Stimulated activated CD4-positive, alpha-beta T cell treated with anti-CD3 and anti-CD28 coated beads, TNF-alpha, amount 100 ng/mL, for 24 hours (primary cell): ENCODE data around the gene CEP290.
A peak's percentile ranks its signal among the peaks of the same experiment; 100 is the strongest.
"Not testable (repeated sequence)": the region's sequence is repeated elsewhere in the genome, so short reads cannot be mapped to it uniquely, and the experiment has no call there.

Source experiments
- DNase-seq, 3 experiments: peaks; one replicate each; pipeline ENCODE4 v3.0.0-alpha.2; 2020; ENCODE audit warnings: low read depth in 3 of 3

Gene CEP290

GRCh38 chr12:88144546-88145468 is 2.9 kb upstream of the CEP290 start:
- DNase-seq = no peak

GRCh38 chr12:88144037-88144436 is 2.1 kb upstream of the CEP290 start:
- DNase-seq = no peak

- DNase-seq = peak in 2 of 3 experiments; percentile 1 to 2
Measured at GRCh38 chr12:88142610-88142991, 713 bp upstream of the CEP290 start.

GRCh38 chr12:88141425-88141773 is 489 bp downstream of the CEP290 start:
- DNase-seq = no peak

- DNase-seq = not testable (repeated sequence)
Measured at GRCh38 chr12:88139711-88140110, 2.2 kb downstream of the CEP290 start.

GRCh38 chr12:88133181-88133580 is 8.7 kb downstream of the CEP290 start:
- not testable (repeated sequence) for DNase-seq

- no peak for DNase-seq
Measured at GRCh38 chr12:88132392-88132791, 9.5 kb downstream of the CEP290 start.

GRCh38 chr12:88127855-88128254 is 14.0 kb downstream of the CEP290 start:
- DNase-seq = no peak

- no peak for DNase-seq
Measured at GRCh38 chr12:88127099-88127498, 14.8 kb downstream of the CEP290 start.

- no peak for DNase-seq
Measured at GRCh38 chr12:88122666-88123065, 19.2 kb downstream of the CEP290 start.

- DNase-seq = no peak
Measured at GRCh38 chr12:88113871-88114270, 28.0 kb downstream of the CEP290 start.

GRCh38 chr12:88111074-88111652 is 30.7 kb downstream of the CEP290 start:
- DNase-seq = no peak

- no peak for DNase-seq
Measured at GRCh38 chr12:88108021-88108420, 33.9 kb downstream of the CEP290 start.

GRCh38 chr12:88093573-88093972 is 48.3 kb downstream of the CEP290 start:
- no peak for DNase-seq

- no peak for DNase-seq
Measured at GRCh38 chr12:88092771-88093170, 49.1 kb downstream of the CEP290 start.

- no peak for DNase-seq
Measured at GRCh38 chr12:88084210-88084609, 57.7 kb downstream of the CEP290 start.

- DNase-seq = no peak
Measured at GRCh38 chr12:88083634-88084033, 58.3 kb downstream of the CEP290 start.

GRCh38 chr12:88081247-88081646 is 60.6 kb downstream of the CEP290 start:
- no peak for DNase-seq

GRCh38 chr12:88067301-88067700 is 74.6 kb downstream of the CEP290 start:
- no peak for DNase-seq

- no peak for DNase-seq
Measured at GRCh38 chr12:88063375-88063774, 78.5 kb downstream of the CEP290 start.

GRCh38 chr12:88062474-88062873 is 79.4 kb downstream of the CEP290 start:
- DNase-seq = no peak

GRCh38 chr12:88058719-88059077 is 83.2 kb downstream of the CEP290 start:
- no peak for DNase-seq

- DNase-seq = no peak
Measured at GRCh38 chr12:88057994-88058718, 83.7 kb downstream of the CEP290 start.
